Right renal cortex interstitium (tissue), 3 donors: ENCODE measurements around the gene TRAF3IP1. TPM values are rescaled to one million over a fixed set of nuclear protein-coding genes. Genes with fewer than 3 reads are reported as not detected.
"Not testable (repeated sequence)": the region's sequence is repeated elsewhere in the genome, so short reads cannot be mapped to it uniquely, and the experiment has no call there.

Experiments
- DNase-seq, 3 donors: peaks; one replicate each; pipeline ENCODE4 v3.0.0-alpha.2; 2013; ENCODE audit warnings: low read depth in 3 of 3, low spot score in 2 of 3
- polyA plus RNA-seq, 3 donors: library from polyadenylated mRNA; unstranded; fragments of 120-200 nt; gene quantifications; one replicate each; pipeline ENCODE4 v1.2.1, GENCODE V29; 2013; ENCODE audit not compliant: insufficient read length in 3 of 3

The TRAF3IP1 gene, protein sequence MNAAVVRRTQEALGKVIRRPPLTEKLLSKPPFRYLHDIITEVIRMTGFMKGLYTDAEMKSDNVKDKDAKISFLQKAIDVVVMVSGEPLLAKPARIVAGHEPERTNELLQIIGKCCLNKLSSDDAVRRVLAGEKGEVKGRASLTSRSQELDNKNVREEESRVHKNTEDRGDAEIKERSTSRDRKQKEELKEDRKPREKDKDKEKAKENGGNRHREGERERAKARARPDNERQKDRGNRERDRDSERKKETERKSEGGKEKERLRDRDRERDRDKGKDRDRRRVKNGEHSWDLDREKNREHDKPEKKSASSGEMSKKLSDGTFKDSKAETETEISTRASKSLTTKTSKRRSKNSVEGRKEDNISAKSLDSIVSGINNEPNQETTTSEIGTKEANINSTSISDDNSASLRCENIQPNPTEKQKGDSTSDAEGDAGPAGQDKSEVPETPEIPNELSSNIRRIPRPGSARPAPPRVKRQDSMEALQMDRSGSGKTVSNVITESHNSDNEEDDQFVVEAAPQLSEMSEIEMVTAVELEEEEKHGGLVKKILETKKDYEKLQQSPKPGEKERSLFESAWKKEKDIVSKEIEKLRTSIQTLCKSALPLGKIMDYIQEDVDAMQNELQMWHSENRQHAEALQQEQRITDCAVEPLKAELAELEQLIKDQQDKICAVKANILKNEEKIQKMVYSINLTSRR
- polyA plus RNA-seq, result 10 to 100 TPM; 19.7 to 22.8 (median 21.3) TPM

DNA sequence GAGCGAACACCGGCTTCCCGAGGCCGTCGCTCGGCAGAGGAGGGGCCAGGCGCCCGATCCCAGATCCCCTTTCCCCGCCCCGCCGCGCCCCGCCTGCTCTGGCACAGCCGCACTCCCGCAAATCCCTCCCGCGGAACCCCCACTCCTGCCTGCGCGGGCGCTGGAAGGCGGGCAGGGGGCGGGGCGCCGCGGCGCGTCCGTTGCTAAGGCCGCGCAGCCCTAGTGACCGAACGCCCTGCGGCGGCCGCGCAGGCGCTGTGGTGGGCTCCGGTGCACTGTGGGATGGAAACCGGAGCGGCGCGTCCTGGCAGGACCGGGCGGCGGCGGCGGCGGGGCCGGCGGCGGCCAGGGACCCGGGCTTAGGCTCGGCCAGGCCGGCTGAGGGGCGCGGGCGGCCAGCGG, at the start of gene TRAF3IP1:
Gene TRAF3IP1, plus strand, starts transcription at position 273 of the 402 bp plus-strand sequence. CDS start 145 bp downstream, outside the sequence.
- DNase-seq, result peak; percentile 62 to 86 (median 80)

DNA sequence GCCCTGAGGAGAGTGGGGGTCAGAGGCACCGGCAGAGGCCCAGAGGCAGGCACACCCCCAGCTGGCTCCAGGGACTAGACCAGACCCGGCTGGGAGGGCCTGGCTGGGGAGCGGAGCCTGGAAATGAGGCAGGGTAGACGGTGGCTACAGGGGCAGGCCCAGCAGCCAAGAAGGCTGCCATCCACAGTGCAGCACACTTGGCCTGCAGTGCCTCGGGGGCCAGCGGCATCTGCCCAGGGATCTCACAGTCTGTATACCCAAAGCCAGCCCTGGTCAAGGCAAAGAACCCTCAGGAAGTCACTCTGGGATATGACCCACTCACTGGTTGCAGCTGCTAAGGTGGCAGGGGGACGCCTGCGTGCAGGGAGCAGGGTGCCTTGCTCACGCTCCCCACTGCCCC, 49.7 kb upstream of the TRAF3IP1 start:
- DNase-seq, result no peak

DNA sequence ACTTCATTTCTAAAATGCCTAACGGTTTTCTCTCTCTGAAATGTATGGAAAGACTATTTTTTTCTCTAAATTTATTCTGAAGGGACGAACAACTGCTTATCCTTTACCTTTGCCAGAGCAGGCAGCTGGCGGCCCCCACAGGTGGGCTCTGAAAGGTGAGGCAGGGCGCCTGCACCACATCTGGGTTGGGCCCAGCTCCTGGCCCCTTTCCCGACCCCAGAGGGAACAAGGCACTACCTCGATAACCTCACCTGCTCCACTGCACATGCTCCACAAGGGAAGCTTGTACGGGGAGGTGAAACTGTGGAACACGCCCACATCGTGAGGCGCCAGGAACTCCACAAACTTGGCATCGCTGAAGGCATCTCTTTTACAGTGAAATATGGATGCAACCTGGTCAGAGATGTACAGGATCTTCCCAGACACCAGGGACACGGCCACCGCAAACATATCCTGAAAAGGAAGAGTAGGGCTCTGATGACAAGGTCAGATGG, 49.2 kb upstream of the TRAF3IP1 start:
- no peak for DNase-seq

DNA sequence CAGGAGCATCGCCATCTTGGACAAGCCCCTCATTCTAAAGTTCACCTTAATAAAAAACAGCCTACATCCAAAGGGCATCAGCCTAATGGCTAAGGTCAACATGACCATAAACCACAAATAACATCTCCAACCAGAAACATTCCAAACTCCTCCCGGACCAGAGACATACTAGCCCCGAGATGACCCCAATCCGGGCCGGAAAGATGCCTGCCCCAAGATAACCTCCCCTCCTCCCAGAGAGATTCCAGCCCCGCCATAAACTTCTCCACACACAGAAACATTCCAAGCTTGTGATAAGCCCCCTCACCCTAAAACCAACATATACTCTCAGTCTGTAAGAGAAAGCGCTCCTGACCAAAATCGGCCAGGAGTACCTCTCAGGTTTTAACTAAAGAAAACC, 48.6 kb upstream of the TRAF3IP1 start:
- DNase-seq, result not testable (repeated sequence)

DNA sequence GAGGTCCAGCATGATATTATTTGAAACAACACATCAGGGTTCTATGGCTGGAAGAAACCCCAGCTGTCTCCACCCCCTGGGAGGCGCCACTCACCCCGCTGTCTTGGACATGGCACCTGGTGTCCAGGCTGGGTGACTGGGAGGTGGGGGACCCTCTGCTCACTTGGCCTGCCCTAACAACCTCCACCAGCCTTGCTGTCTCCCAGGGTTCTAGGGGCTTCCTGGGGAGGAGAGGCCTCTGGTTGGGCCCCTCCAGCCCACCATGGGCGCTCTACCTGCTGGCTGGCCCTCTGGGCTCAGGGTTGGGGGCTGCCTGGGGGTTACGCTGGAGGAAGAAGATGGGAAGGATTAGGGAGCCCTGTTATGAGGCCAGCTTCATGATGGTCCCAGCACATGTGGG, 48.2 kb upstream of the TRAF3IP1 start:
- DNase-seq, result no peak

DNA sequence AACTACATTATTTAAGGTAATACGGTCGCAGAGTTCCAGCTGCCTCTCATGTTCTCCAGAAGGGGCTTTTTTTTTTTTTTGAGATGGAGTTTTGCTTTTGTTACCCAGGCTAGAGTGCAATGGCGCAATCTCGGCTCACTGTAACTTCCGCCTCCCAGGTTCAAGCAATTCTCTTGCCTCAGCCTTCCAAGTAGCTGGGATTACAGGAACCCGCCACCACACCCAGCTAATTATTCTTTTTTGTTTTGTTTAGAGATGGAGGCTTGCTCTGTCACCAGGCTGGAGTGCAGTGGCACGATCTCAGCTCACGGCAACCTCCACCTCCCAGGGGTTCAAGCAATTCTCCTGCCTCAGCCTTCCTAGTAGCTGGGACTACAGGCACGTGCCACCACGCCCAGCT, 46.9 kb upstream of the TRAF3IP1 start:
- DNase-seq, result not testable (repeated sequence)

DNA sequence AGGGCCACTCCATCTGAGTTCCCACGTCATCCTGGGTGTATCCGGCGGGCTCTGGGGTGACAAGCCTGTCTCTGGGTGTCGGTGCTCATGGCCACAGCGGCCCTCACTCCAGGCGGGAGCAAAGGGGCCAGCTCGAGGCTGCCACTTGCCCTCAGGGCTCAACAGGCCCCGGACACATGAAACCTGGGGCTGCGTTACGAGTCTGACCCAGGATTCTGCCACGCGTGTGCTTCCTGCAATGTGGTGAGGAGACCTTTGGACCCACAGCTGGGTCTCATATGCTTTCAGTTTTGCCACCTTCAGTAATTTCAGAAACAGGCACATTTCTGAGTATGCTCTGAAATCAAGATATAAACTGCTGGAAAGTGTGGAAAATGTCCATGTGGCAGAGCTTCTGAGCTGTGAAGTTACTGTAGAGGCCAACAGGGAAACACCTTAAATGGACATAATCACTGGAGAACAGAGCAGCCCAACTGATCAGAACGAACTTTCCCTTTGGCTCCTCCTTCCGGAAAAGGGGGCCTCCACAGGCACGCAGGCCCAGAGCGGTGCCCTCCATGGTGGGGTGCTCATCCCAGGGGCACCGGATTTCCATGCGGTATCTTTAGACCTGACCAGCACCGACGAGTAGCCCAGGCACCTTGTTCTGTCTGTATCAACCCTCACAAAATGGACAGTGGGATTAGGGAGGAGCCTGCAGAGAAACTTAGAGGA, 46.0 kb upstream of the TRAF3IP1 start:
- no peak for DNase-seq

DNA sequence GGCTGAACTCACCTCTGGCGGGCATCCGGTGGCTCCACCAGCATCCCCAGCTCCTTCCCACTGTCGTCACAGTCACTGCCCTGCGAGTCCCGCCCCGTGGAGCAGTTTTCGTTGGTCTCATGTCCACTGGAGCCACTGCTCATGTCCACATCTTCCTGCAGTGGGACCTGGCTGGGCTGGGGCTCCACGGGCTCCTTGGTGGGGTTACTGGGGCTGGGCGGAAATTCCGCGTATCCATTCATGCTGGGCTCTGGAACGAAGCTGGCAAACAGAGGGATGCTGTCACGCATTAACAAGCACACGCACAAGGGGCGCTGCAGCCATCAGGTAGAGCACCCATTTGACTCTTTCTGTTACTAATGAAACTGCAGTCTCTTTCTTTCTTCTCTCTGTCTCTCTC, 42.6 kb upstream of the TRAF3IP1 start:
- no peak for DNase-seq

DNA sequence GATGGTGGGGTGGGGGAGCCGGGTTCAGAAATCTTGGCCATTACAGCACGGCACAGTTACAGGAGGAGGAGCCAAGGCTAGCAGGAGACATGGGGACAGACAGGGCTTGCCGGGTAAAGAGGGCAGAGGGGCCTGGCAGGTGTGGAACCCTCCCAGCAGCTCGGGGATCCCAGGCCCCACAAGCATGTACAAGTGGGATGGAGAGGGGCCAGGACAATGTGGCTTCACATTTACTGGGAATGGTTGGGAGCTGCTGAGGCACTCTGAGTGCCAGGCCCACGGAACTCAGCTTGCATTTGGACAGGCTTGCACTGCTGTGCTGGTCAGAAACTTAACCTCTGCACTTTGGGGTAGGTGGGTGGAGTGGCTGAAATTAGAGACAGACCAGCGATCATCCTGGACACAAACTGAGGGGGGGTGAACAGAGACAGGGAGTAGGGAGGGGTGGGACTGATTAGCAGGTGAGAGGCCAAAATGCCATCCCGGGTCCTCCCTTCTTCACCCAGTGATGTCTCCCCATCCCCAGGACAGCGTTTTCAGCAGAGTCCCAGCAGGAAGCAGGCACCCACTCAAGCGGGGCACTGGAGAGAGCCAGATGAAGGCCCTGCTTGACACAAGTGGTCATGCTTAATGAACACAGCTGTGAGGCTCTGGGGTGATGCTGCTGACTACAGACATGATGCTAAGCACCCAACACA, 41.5 kb upstream of the TRAF3IP1 start:
- DNase-seq, result no peak

DNA sequence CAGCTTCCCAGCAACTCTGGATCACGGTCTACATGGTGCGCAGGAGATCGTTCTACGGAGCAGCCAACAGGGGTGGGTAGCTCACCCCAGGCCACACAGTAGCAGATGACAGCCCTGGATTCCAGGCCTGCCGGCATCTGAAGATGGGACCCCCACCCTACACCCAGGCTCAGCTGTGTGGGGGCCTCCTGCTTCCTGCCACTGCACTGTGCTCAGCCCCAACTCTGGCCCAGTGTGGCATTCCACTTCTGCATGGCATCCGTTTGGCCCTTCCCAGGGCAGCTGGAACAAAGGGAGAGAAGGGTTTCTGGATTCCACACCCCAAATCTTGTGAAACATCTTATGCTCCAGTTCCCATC, 41.0 kb upstream of the TRAF3IP1 start:
- no peak for DNase-seq

DNA sequence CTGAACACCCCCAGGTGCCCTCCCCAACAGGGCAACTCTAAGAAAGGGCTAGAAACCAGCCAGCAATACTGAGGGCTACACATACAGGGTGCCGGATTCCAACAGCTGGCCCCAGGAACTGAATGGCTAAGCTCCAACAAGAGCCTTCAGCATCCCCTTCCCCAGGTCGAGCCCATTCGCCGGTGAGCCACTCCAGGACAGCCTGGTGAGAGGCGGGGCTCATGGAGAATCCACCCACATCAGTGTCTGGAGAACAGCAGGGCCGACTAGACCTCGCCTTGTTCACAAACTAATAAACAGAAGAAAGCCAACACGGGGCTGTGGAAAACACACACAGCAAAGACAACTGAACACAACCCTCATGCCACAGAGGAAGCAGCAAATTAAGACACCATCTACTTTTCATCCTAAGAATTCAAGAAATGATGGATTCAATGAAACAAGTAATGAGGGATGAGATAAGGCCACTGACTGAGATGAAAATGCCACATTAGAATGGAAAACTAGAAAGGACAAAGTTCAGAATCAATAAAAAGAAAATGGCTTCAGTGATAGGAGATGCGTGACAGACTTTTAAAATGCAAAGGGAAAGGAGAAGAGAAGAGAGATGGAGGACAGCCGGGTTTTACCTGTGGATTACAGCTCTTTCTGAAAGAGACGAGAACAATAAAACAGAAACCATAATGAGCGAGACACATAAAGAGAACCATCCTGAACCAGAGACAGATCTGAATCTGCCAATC, 40.1 kb upstream of the TRAF3IP1 start:
- DNase-seq, result no peak

DNA sequence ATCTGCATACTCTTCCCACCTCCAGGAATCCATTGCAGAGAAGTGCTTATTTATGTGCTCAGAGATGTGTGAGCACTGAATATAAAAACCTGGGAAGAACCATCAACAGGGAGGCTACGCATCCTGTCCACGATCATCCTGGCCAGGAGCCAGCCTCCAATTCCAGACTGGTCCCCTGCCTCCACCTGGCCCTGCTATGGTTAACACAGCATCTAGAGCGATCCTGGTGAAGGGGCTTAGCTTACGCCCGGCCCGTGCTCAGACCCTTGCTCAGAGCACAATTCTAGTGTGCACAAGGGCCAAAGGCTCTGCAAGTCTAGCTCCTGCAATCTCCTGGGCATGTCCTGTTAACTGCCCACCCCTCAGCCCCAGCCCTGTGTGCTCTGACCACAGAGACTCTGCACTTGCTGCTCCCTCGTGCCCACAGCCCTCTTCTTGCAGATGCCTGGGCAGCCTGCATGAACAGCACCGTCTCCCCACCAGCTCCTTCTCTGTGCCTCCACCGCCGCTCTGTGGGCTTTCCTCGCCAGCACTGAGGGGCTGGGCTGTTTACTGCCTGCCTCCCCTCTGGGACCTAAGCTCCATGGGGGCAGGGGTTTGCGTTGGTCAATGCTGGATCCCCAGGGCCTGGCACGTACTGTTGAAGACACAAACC, 38.4 kb upstream of the TRAF3IP1 start:
- no peak for DNase-seq

DNA sequence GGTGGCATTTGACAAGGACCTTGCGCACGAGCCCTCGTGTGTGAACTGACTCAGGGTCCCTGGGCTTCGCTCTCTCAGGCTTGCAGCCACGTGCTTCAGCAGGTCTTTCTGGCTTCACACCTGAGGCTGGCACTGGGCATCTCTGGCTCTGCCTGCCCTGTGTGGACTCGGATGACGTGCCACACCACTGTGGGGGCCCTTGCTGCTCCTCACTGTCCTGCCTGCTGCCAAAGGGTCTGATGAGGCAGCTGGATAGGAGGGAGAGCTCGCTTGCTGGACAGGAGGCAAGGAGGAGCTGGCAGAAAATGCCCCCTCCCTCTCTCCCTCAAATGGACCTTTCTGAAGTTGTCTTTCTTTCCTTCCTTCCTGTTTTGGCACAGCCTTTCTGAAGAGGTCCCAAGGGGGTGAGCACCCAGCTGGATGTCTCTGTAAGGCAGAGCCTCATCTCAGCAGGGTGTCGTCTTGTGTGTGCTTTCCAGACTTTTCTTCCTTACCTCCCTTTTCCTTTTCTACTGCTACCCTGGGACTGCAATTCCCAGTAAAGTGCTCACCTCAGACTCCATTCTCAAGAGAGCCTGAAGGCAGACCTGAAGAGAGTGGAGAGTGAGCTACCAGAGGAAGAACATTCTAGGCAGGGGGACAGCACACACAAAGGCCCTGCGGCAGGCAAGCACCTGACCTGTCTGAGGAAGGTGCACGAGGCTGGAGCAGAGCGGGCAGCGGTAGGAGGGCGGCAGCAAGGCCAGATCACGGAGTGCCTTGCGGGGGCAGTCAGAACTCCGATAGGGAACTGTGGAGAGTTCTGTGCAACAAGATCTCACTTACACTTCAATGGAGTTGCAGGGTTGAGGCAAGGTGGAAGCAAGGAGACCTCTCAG, 37.2 kb upstream of the TRAF3IP1 start:
- DNase-seq, result no peak

DNA sequence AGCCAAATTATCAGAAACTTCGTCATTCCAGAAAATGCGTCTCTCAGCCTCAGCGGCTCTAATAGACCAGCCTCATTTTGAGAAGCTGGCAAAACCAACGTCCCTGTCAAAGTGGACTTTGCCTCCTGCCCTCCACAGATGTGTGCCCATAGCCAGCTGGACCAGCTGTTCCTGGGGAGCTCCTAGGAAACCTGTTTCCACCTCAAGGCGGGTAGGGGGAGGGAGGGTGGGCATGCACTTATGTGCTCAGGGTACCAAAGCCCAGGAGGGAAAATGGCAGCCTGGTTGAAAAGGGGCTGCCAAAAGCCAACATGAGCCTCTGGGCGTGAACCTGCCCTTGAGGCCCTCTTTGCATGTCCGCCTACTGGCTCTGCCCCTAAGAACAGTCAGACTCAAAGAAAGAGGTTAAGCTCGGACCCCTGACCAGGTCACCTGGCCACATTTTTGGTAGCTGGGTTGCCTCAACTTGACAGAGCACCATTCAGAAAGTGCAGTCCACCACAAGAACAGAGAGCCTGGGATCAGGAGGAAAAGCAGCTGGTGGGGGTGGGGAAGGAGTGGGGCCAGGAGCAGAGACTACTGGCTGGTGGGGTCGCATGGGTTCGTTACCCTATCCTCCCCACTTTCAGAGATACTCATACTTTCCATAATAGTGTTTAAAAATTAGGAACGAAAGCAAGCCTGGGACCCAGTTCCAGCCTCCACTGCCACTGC, 35.4 kb upstream of the TRAF3IP1 start:
- no peak for DNase-seq

DNA sequence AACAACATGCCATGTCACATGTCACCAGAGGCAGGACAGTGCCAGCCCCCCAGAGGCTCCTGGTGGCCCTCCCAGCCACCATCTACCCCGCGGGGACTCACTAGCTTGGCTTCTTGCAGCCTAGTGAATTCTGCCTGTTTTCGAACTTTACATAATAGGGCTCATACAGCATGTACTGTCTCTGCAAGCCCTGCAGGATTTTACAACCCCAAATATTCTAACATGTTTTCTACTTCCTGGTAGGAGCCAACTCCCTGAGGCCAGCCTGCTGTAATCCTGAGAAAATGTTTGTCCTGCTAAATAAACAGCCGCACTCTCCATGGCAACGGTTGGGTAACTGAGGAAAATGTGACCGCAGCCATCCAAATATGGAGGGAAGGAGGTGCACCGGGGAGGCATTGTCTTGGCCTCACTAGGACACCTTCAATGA, 34.6 kb upstream of the TRAF3IP1 start:
- DNase-seq, result peak in 1 of 3 donors; percentile 48

DNA sequence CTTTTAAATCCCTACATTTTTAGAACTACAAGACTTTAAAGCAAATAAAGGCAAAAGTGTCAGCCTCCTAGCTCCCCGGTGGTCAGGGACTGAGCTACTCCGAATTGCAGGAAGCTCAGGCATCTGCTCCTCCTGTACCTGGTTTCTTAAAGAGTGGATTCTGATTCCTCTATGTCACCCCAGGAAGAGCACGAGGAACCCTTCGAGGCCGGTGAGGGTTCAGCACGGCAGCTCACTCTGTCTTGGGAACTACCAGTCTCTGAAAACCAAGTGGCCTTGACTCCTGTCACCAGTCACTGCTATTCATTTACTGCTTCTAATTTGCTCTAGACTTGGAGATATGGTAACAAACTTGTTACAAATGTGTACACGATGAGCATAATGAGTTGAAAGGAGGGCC, 34.2 kb upstream of the TRAF3IP1 start:
- DNase-seq, result no peak

DNA sequence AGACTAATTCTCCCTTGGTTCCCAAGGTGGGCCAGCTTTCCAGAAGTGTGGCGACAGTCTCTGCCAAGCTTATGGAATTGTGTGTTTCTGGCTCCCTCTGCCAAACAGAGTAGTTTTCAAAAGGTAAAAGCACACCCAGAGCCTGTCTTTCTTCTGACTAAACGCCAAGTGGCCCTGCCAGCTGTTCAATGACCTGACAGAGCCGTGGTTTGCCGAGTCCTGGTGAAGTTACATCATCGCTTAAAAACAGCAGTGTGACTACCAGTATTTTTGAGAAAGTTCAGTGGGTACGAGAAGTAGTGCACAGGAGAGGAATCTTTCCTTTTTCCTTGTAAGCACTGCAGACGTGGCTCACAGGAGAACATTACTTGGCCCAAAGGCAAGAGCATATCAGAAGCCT, 33.8 kb upstream of the TRAF3IP1 start:
- DNase-seq, result no peak
